ENCODE results near the gene KCTD14. TPM values are rescaled to one million over a fixed set of nuclear protein-coding genes. Genes with fewer than 3 reads are reported as not detected.
"Not testable (repeated sequence)": the region's sequence is repeated elsewhere in the genome, so short reads cannot be mapped to it uniquely, and the experiment has no call there.

KCTD14 gene
- total RNA-seq, 1 donor, result not detected

DNA sequence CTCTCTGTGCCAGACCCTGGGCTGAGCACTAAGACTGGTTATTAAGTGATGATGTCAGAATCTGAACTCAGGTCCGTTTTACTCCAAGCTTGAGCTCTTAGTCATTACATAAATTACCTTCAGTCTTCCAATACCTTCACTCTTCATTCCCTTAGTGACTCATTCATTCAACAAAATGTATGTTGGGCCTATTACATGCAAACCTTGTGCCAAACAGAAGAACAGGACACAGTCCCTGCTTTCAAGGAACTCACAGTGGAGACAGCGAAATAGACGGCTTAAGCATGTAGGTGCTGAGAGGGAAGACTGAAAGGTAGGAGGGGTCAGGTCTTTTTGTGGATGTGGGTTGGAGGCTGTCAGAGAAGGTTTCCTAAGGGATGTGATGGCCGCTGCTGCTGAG lies 3.3 kb downstream of the KCTD14 start:
- no peak overlapping the region for H3K4me3 ChIP-seq (ENCODE audit: low read length)
- H3K4me1 ChIP-seq (ENCODE audit: insufficient read depth, low read length), result no peaks in the 10 kb centered on the region
- H3K9me3 ChIP-seq (ENCODE audit: low read depth, low read length), result no peaks in the 10 kb centered on the region
- H3K27me3 ChIP-seq (ENCODE audit: insufficient read depth, low read length), result peaks cover 12% of the 10 kb centered on the region

GRCh38 chr11:78015878-78016277 lies 7.2 kb downstream of the KCTD14 start:
- no peak overlapping the region for H3K4me3 ChIP-seq (ENCODE audit: low read length)
- no peaks in the 10 kb centered on the region for H3K27me3 ChIP-seq (ENCODE audit: insufficient read depth, low read length)

GRCh38 chr11:78014937-78015520 lies 8.0 kb downstream of the KCTD14 start:
- not testable (repeated sequence) for H3K27me3 ChIP-seq (ENCODE audit: insufficient read depth, low read length); H3K9me3 ChIP-seq (ENCODE audit: low read depth, low read length); H3K4me3 ChIP-seq (ENCODE audit: low read length); H3K4me1 ChIP-seq (ENCODE audit: insufficient read depth, low read length)

More at GRCh38 chr11:78015878-78016277, 7.2 kb downstream of the KCTD14 start:
- Histone ChIP-seq H3K9me3 (ENCODE audit: low read depth, low read length) (no peaks in the 10 kb centered on the region), H3K4me1 (ENCODE audit: insufficient read depth, low read length) (no peaks in the 10 kb centered on the region)

DNA sequence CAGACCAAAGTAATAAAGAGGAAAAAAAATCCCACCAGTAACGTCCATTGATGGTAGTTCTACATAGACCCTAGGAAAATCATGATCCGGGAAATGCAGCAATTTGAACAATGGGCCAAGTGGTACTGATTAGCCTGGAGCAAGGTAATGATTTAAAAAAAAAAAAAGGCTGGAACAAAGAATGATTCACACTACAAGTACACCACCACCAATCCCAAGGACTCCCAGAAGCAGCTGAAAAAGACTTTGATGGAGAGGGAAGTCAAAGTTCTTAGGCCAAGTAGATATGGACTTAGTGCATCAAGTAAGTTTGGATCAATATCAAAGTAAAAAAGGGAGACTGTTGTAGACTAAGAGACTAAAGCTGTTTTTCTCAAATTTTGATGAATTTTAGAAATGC lies 11.8 kb downstream of the KCTD14 start:
- H3K27me3 ChIP-seq (ENCODE audit: insufficient read depth, low read length), result no peaks in the 10 kb centered on the region
- H3K9me3 ChIP-seq (ENCODE audit: low read depth, low read length), result no peaks in the 10 kb centered on the region
- no peak overlapping the region for H3K4me3 ChIP-seq (ENCODE audit: low read length)
- no peaks in the 10 kb centered on the region for H3K4me1 ChIP-seq (ENCODE audit: insufficient read depth, low read length)

DNA sequence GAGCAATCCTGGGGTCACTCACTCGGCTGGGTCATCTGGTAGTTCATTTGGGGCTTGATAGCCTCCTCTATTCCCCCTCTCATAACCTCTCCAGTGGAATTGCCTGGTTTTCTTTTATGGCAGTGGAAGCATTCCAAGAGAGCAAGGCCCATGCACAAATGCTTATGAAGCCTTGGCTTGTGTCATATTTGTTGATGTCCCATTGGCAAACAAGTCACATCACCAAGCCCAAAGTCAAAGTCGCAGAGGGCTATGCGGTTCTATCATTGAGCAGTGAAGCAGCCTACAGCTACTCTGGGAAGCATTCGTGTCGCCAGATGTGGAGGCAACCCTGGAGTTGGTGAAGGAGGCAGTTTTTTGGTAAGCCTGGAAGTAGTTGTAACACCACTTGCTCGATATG lies 12.3 kb downstream of the KCTD14 start:
- Histone ChIP-seq H3K9me3 (ENCODE audit: low read depth, low read length) (no peaks in the 10 kb centered on the region), H3K4me1 (ENCODE audit: insufficient read depth, low read length) (no peaks in the 10 kb centered on the region), H3K27me3 (ENCODE audit: insufficient read depth, low read length) (no peaks in the 10 kb centered on the region), H3K4me3 (ENCODE audit: low read length) (no peak overlapping the region)

DNA sequence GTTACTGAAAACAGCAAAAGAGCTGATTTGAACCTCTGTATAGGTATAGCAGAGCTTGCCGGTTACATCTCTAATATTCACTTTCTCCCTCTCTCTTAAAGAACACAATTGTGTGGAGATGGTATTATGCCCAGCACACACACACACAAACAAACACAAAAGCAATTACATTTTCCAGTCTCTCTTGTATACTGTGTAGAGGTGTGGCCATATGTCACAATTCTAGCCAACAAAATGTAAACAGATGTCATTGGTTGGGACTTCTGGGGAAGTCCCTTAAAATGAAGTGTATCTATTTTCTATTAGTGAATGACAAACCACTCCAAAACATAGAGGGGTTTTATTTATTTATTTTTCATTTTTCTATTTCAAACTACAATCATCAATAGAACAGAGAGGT lies 12.8 kb downstream of the KCTD14 start:
- Histone ChIP-seq H3K9me3 (ENCODE audit: low read depth, low read length) (no peaks in the 10 kb centered on the region), H3K4me1 (ENCODE audit: insufficient read depth, low read length) (no peaks in the 10 kb centered on the region), H3K27me3 (ENCODE audit: insufficient read depth, low read length) (no peaks in the 10 kb centered on the region), H3K4me3 (ENCODE audit: low read length) (no peak overlapping the region)

GRCh38 chr11:78009062-78009461 lies 14.0 kb downstream of the KCTD14 start:
- Histone ChIP-seq H3K27me3 (ENCODE audit: insufficient read depth, low read length) (no peaks in the 10 kb centered on the region), H3K4me1 (ENCODE audit: insufficient read depth, low read length) (no peaks in the 10 kb centered on the region)

DNA sequence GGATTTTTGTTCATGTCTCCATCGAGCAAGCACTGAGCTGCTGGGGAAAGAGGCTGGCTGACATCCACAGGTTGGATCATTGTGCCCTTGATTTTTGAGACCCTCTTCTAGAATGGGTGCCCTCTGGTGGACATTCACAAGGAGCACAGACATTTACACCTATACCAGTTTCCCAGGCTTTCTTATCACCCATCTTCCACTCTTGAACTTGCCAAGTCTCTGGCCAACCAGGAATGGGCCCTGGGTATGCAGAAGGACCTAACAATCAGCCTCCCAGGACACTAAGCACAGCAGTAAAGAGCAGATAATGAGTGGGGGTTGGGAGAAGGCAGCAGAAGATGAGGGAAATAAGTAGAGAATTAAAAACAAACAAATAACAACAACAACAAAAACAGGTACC lies 22.9 kb downstream of the KCTD14 start:
- H3K4me3 ChIP-seq (ENCODE audit: low read length), result no peak overlapping the region
- peaks cover 9% of the 10 kb centered on the region for H3K4me1 ChIP-seq (ENCODE audit: insufficient read depth, low read length)
- H3K9me3 ChIP-seq (ENCODE audit: low read depth, low read length), result no peaks in the 10 kb centered on the region
- H3K27me3 ChIP-seq (ENCODE audit: insufficient read depth, low read length), result no peaks in the 10 kb centered on the region

More at GRCh38 chr11:78009062-78009461, 14.0 kb downstream of the KCTD14 start:
- Histone ChIP-seq H3K4me3 (ENCODE audit: low read length) (no peak overlapping the region), H3K9me3 (ENCODE audit: low read depth, low read length) (no peaks in the 10 kb centered on the region)

- Histone ChIP-seq H3K4me3 (ENCODE audit: low read length) (no peak overlapping the region), H3K27me3 (ENCODE audit: insufficient read depth, low read length) (no peaks in the 10 kb centered on the region), H3K9me3 (ENCODE audit: low read depth, low read length) (no peaks in the 10 kb centered on the region), H3K4me1 (ENCODE audit: insufficient read depth, low read length) (peaks cover 11% of the 10 kb centered on the region)
Measured at GRCh38 chr11:77999446-78000030, 23.5 kb downstream of the KCTD14 start.

GRCh38 chr11:77994434-77995362 lies 28.4 kb downstream of the KCTD14 start, which contains the start of gene INTS4:
Gene INTS4, minus strand, starts transcription at chr11:77994668. Its CDS starts 25 bp downstream, at chr11:77994643.
- H3K4me3 ChIP-seq (ENCODE audit: low read length), result peak within 1 kb of the TSS; percentile 55
- no peaks in the 10 kb centered on the region for H3K27me3 ChIP-seq (ENCODE audit: insufficient read depth, low read length)
- H3K4me1 ChIP-seq (ENCODE audit: insufficient read depth, low read length), result peaks cover 28% of the 10 kb centered on the region
- H3K9me3 ChIP-seq (ENCODE audit: low read depth, low read length), result no peaks in the 10 kb centered on the region

- Histone ChIP-seq H3K27me3 (ENCODE audit: insufficient read depth, low read length) (no peaks in the 10 kb centered on the region), H3K4me3 (ENCODE audit: low read length) (peak overlapping the region; percentile 55), H3K4me1 (ENCODE audit: insufficient read depth, low read length) (peaks cover 28% of the 10 kb centered on the region), H3K9me3 (ENCODE audit: low read depth, low read length) (no peaks in the 10 kb centered on the region)
Measured at GRCh38 chr11:77993902-77994301, 29.2 kb downstream of the KCTD14 start.

GRCh38 chr11:77990981-77991380 lies 32.1 kb downstream of the KCTD14 start:
- Histone ChIP-seq H3K4me1 (ENCODE audit: insufficient read depth, low read length) (peaks cover 28% of the 10 kb centered on the region), H3K4me3 (ENCODE audit: low read length) (no peak overlapping the region), H3K9me3 (ENCODE audit: low read depth, low read length) (no peaks in the 10 kb centered on the region), H3K27me3 (ENCODE audit: insufficient read depth, low read length) (no peaks in the 10 kb centered on the region)

- H3K27me3 ChIP-seq (ENCODE audit: insufficient read depth, low read length); H3K4me3 ChIP-seq (ENCODE audit: low read length); H3K9me3 ChIP-seq (ENCODE audit: low read depth, low read length); H3K4me1 ChIP-seq (ENCODE audit: insufficient read depth, low read length): not testable (repeated sequence)
Measured at GRCh38 chr11:77986456-77986855, 36.6 kb downstream of the KCTD14 start.

DNA sequence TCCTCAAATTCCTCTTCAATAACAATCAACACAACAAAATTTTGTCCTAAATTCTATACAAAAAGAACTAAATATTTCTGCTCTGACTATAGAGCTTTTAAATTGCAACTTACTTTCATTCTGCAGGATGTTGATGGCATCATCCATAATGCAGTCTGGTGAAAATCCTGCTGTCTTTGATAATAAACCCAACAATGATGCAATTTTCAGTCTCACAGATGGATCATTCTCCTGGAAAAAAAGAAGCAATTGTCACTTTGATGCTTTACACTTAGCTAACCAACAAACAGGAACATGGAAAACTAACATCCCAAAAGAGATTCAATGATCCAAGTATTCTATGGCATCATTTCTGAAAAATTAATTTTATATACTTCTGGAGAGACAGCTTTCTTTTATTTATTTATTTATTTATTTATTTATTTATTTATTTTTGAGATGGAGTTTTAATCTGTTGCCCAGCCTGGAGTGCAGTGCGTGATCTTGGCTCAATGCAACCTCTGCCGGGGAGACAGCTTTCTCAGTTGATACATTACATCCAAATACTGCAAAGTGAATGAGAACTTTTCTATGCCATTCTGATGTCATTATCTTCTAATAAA lies 41.6 kb downstream of the KCTD14 start:
- Histone ChIP-seq H3K4me1 (ENCODE audit: insufficient read depth, low read length) (no peaks in the 10 kb centered on the region), H3K4me3 (ENCODE audit: low read length) (no peak overlapping the region), H3K27me3 (ENCODE audit: insufficient read depth, low read length) (no peaks in the 10 kb centered on the region), H3K9me3 (ENCODE audit: low read depth, low read length) (no peaks in the 10 kb centered on the region)

GRCh38 chr11:77968337-77968736 lies 54.7 kb downstream of the KCTD14 start:
- H3K27me3 ChIP-seq (ENCODE audit: insufficient read depth, low read length), result no peaks in the 10 kb centered on the region
- H3K4me3 ChIP-seq (ENCODE audit: low read length), result no peak overlapping the region
- no peaks in the 10 kb centered on the region for H3K4me1 ChIP-seq (ENCODE audit: insufficient read depth, low read length)
- no peaks in the 10 kb centered on the region for H3K9me3 ChIP-seq (ENCODE audit: low read depth, low read length)
